Measurements from ENCODE around the gene PLA2R1. TPM values are rescaled to one million over a fixed set of nuclear protein-coding genes. Genes with fewer than 3 reads are reported as not detected.

PLA2R1 gene
- total RNA-seq, 1 experiment from 2014 or later = 3.4 TPM

- ChIA-PET CTCF (no interaction called here), POLR2A (ENCODE audit: unreplicated experiment) (no interaction called here)
- ATAC-seq = no peak
- Histone ChIP-seq H3K27ac (ENCODE audit: low read length) (no peak overlapping the region), H3K9me3 (ENCODE audit: low read length) (no peaks in the 10 kb centered on the region), H3K27me3 (ENCODE audit: low read length) (no peaks in the 10 kb centered on the region), H3K79me2 (ENCODE audit: low read length) (no peaks in the 10 kb centered on the region), H3K9ac (ENCODE audit: low read length) (no peak overlapping the region), H3K4me3 (ENCODE audit: low read length) (no peak overlapping the region), H3K36me3 (ENCODE audit: low read depth, low read length) (no peaks in the 10 kb centered on the region), H3K4me1 (ENCODE audit: insufficient read depth, low read length) (peaks cover 20% of the 10 kb centered on the region), H4K20me1 (ENCODE audit: low read length) (no peaks in the 10 kb centered on the region), H3K4me2 (ENCODE audit: low read length) (no peak overlapping the region), H3F3A (ENCODE audit: low read length, unreplicated experiment) (no peaks in the 10 kb centered on the region), H2AFZ (ENCODE audit: low read length) (no peak overlapping the region), H3K9me2 (replicated peaks; ENCODE audit: low read length) (no peaks in the 10 kb centered on the region)
- no TSS peak for BruUV-seq (replicated peaks)
- DNase-seq = no peak
- TF ChIP-seq EZH2 (IDR thresholded peaks at IDR 0.05; ENCODE audit: low read length, unreplicated experiment) = no peak
- TF ChIP-seq EZH2phosphoT487 (IDR thresholded peaks at IDR 0.05; ENCODE audit: borderline replicate concordance, low read length) = no peak
- no peak for TF ChIP-seq CTCF (conservative IDR thresholded peaks at IDR 0.05; ENCODE audit: low read depth, low read length)
- intact Hi-C loops (cut with micrococcal nuclease) = no loop called here
Measured at GRCh38 chr2:160045703-160046210, 16.7 kb downstream of the PLA2R1 start.

- no peak overlapping the region for H3K9ac ChIP-seq (ENCODE audit: low read length)
- no peaks in the 10 kb centered on the region for H4K20me1 ChIP-seq (ENCODE audit: low read length)
- no peaks in the 10 kb centered on the region for H3K27me3 ChIP-seq (ENCODE audit: low read length)
- DNase-seq (no peak), ATAC-seq (no peak)
- H3K9me2 ChIP-seq (replicated peaks; ENCODE audit: low read length) = no peaks in the 10 kb centered on the region
- no peak overlapping the region for H3K27ac ChIP-seq (ENCODE audit: low read length)
- no peaks in the 10 kb centered on the region for H3F3A ChIP-seq (ENCODE audit: low read length, unreplicated experiment)
- BruUV-seq (replicated peaks) = no TSS peak
- no peak overlapping the region for H2AFZ ChIP-seq (ENCODE audit: low read length)
- ChIA-PET POLR2A (ENCODE audit: unreplicated experiment) (no interaction called here), CTCF (no interaction called here)
- no peaks in the 10 kb centered on the region for H3K79me2 ChIP-seq (ENCODE audit: low read length)
- no peak overlapping the region for H3K4me3 ChIP-seq (ENCODE audit: low read length)
- intact Hi-C loops (cut with micrococcal nuclease) = no loop called here
- no peak overlapping the region for H3K4me2 ChIP-seq (ENCODE audit: low read length)
- H3K9me3 ChIP-seq (ENCODE audit: low read length) = no peaks in the 10 kb centered on the region
- no peaks in the 10 kb centered on the region for H3K36me3 ChIP-seq (ENCODE audit: low read depth, low read length)
- peaks cover 30% of the 10 kb centered on the region for H3K4me1 ChIP-seq (ENCODE audit: insufficient read depth, low read length)
- TF ChIP-seq EZH2 (IDR thresholded peaks at IDR 0.05; ENCODE audit: low read length, unreplicated experiment) (no peak), EZH2phosphoT487 (IDR thresholded peaks at IDR 0.05; ENCODE audit: borderline replicate concordance, low read length) (no peak), CTCF (conservative IDR thresholded peaks at IDR 0.05; ENCODE audit: low read depth, low read length) (no peak)
Measured at GRCh38 chr2:160044728-160045127, 17.7 kb downstream of the PLA2R1 start.

- Histone ChIP-seq H3K27me3 (ENCODE audit: low read length) (no peaks in the 10 kb centered on the region), H2AFZ (ENCODE audit: low read length) (no peak overlapping the region), H3K27ac (ENCODE audit: low read length) (no peak overlapping the region), H3F3A (ENCODE audit: low read length, unreplicated experiment) (peaks cover 4% of the 10 kb centered on the region), H3K9ac (ENCODE audit: low read length) (no peak overlapping the region), H3K9me2 (replicated peaks; ENCODE audit: low read length) (no peaks in the 10 kb centered on the region), H3K4me2 (ENCODE audit: low read length) (no peak overlapping the region), H3K79me2 (ENCODE audit: low read length) (no peaks in the 10 kb centered on the region), H3K9me3 (ENCODE audit: low read length) (no peaks in the 10 kb centered on the region), H3K4me3 (ENCODE audit: low read length) (no peak overlapping the region), H3K4me1 (ENCODE audit: insufficient read depth, low read length) (peaks cover 42% of the 10 kb centered on the region), H4K20me1 (ENCODE audit: low read length) (no peaks in the 10 kb centered on the region), H3K36me3 (ENCODE audit: low read depth, low read length) (no peaks in the 10 kb centered on the region)
- CTCF ChIA-PET = no interaction called here
- POLR2A ChIA-PET (ENCODE audit: unreplicated experiment) = no interaction called here
- TF ChIP-seq EZH2 (IDR thresholded peaks at IDR 0.05; ENCODE audit: low read length, unreplicated experiment) (no peak), EZH2phosphoT487 (IDR thresholded peaks at IDR 0.05; ENCODE audit: borderline replicate concordance, low read length) (no peak)
- no peak for ATAC-seq
- peak; percentile 66 for DNase-seq
- intact Hi-C loops (cut with micrococcal nuclease) = no loop called here
- no TSS peak for BruUV-seq (replicated peaks)
Measured at GRCh38 chr2:160043265-160043664, 19.1 kb downstream of the PLA2R1 start.

Data from PC-3 (cell line).